WI38 (cell line): ENCODE data around the gene TMEM192.
"Not testable (repeated sequence)": the region's sequence is repeated elsewhere in the genome, so short reads cannot be mapped to it uniquely, and the experiment has no call there.

ENCODE experiments used
- H3K4me3 ChIP-seq: 2 replicates; pipeline ENCODE4 v1.5.1; 2011; ENCODE audit warnings: low read depth, mild to moderate bottlenecking, control low read depth, low read length
- CTCF ChIP-seq: IDR thresholded peaks from 2 replicates; pipeline ENCODE4 v1.5.1; 2012; ENCODE audit warnings: low read depth, mild to moderate bottlenecking, control low read depth, low read length

The TMEM192 gene

GRCh38 chr4:165031436-165032211 lies 81.0 kb downstream of the TMEM192 start, which contains the start of gene TRIM60:
Gene TRIM60, plus strand, starts transcription at chr4:165031999. Its CDS starts 8,074 bp downstream, at chr4:165040073.
- no peak for TF ChIP-seq CTCF
- no peak within 1 kb of the TSS for H3K4me3 ChIP-seq

GRCh38 chr4:165027762-165028402 lies 84.8 kb downstream of the TMEM192 start:
- TF ChIP-seq CTCF: no peak
- H3K4me3 ChIP-seq: no peak overlapping the region

- not testable (repeated sequence) for H3K4me3 ChIP-seq
Measured at GRCh38 chr4:165025782-165026181, 86.9 kb downstream of the TMEM192 start.
